GM12874 (cell line): ENCODE data around the gene WIPF2.

Experiments used
- CTCF ChIP-seq: IDR thresholded peaks from 2 replicates; pipeline ENCODE4 v1.5.1; 2011; ENCODE audit warnings: low read depth, mild to moderate bottlenecking, control low read depth, low read length, moderate library complexity; ENCODE audit not compliant: insufficient read depth

Gene WIPF2

DNA sequence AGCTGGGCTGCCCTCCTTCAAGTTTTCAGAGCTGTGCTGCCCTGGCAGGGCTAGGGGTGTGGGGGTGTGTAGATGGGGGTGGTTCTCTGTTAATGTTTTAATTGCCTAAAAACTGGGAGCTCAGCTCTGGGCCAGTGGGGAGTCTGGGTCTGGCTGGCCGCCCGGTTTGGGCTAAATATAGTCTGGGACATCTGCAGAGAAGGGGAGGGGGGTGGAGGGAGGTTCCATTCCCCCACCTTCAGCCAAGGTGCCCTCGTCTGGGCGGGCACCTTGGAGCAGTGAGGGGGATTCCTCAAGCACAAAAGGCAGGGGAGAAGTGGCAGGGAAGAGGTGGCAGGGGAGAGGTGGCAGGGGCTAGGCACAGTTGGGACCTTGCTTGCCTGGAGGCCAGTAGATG is 102.9 kb downstream of the WIPF2 start:
- no peak for TF ChIP-seq CTCF

- no peak for TF ChIP-seq CTCF
These were observed 103.5 kb downstream of the WIPF2 start for GRCh38 chr17:40322358-40323315.

GRCh38 chr17:40323391-40324381 is 104.6 kb downstream of the WIPF2 start:
- TF ChIP-seq CTCF: no peak

DNA sequence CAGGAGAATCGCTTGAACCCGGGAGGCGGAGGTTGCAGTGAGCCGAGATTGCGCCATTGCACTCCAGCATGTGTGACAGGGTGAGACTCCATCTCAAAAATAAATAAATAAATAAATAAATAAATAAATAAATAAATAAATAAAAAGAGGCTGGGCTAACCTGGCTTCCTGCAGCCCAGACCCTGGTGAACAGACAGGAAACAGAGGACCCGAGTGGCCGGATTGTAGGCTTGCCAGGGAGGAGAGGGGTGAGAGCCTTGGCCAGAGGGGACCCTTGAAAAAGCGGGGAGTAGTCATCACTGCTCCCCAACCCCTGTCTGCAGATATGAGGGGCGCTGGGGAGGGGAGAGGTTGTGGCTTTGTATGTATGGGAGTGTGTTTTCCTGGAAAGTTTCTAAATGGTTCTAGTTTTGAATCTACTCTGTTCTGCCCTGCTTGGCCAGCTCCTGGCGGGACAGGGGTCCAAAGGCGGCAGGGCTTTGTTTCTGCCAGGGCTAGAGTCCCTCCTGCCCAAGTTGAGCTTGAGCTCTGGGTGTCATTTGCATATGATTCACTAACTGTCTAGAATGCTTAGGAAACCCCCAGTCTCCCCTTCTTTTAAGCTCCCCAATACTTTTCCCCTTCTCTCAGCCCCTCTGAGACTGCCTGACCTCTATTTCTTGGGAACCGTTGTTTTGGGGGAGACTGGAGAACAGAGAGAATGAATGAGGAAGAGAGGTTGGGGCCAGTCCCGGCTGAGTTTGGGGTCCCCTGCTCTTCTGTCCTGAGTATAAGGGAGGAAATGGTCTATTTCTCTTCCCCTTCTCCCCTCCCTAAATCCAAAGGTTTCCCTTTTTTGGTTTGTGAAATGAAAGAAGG is 106.3 kb downstream of the WIPF2 start:
- no peak for TF ChIP-seq CTCF

DNA sequence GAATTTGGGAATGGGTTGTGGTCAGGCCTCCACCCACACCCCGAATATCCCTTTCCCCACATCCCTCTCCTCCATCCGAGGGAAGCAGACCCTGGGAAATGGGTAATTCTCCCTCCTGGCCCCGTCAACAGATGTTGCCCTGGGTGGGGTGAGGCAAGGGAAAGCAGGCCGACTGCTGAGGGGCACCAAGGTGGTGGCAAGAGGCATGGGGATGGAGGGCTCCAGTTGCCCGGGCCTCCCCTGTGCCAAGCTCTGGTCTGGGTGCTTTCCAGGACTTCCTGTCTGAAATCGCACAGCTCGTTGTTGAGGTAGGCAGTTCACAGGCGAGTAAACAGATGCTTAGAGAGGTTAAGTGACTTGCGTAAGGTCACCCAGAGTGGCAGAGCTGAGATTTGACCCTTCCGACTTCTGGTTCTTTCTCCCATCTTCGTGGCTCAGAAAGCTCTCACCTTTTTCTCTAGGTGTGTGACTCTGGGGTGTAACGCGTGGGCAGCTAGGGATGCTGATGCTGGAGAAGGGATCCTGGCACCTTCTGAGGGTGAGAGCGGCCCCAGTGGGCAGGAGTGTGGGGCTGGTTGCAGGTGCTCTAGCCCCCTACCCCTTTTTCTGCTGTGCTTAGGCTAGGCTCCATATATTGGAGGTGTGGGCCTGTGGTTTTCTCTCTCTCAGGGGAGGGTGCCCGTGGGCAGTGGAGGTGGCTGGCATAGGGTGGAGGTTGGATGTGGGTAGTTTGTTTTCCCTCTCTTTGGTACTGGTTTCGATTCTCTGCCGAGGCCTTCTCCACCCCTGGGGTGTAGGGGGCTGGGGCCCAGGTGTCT is 107.1 kb downstream of the WIPF2 start:
- TF ChIP-seq CTCF: no peak

- TF ChIP-seq CTCF: no peak
These were observed 107.7 kb downstream of the WIPF2 start for GRCh38 chr17:40326832-40327199.
